Natural killer cell (primary cell): ENCODE results near the gene SLA2. TPM values are rescaled to one million over a fixed set of nuclear protein-coding genes. Genes with fewer than 3 reads are reported as not detected.

Experiments used
- ATAC-seq, 3 donors: fragments of 150-1000 bp in 2 of 3; fragments of 200-7000 bp in 1 of 3; cut with Tn5 transposase; 1 replicate in 1 of 3; 2 replicates in 2 of 3; pipeline ENCODE4 v1.10.0; 2021; ENCODE audit warnings: mild to moderate bottlenecking in 2 of 3, moderate library complexity in 2 of 3
- DNase-seq, 2 donors: peaks; one replicate each; pipeline versions ENCODE4 v3.0.0 to v3.0.0-alpha.2; 2013 to 2021; ENCODE audit warnings: mixed read lengths in 1 of 2
- H3K27ac ChIP-seq: one replicate; pipeline ENCODE4 v1.5.1; 2013; ENCODE audit warnings: mild to moderate bottlenecking, low read length
- H3K27me3 ChIP-seq: one replicate; pipeline ENCODE4 v1.6.1; 2013; ENCODE audit warnings: low read length; ENCODE audit not compliant: control insufficient read depth, insufficient read depth
- H3K36me3 ChIP-seq: one replicate; pipeline ENCODE4 v1.6.1; 2013; ENCODE audit warnings: low read length; ENCODE audit not compliant: control insufficient read depth, insufficient read depth
- H3K4me1 ChIP-seq: one replicate; pipeline ENCODE4 v1.6.1; 2013; ENCODE audit warnings: low read length; ENCODE audit not compliant: control insufficient read depth, insufficient read depth
- H3K4me3 ChIP-seq: one replicate; pipeline ENCODE4 v1.5.1; 2013; ENCODE audit warnings: low read length
- H3K9me3 ChIP-seq: one replicate; pipeline ENCODE4 v1.6.1; 2013; ENCODE audit warnings: low read length; ENCODE audit not compliant: control insufficient read depth, insufficient read depth
- H3K27ac Mint-ChIP-seq, 2 donors: one replicate each; pipeline ENCODE4 v1.8.0; 2022; ENCODE audit warnings: mild to moderate bottlenecking in 2 of 2, mixed read lengths in 2 of 2, moderate library complexity in 1 of 2
- H3K27me3 Mint-ChIP-seq, 2 donors: one replicate each; pipeline ENCODE4 v1.8.0; 2022; ENCODE audit warnings: low read depth in 2 of 2, mixed read lengths in 2 of 2
- H3K36me3 Mint-ChIP-seq: one replicate; pipeline ENCODE4 v1.8.0; 2022; ENCODE audit warnings: mixed read lengths
- H3K4me1 Mint-ChIP-seq, 2 donors: one replicate each; pipeline ENCODE4 v1.8.0; 2022; ENCODE audit warnings: mixed read lengths in 2 of 2
- H3K4me3 Mint-ChIP-seq: one replicate; pipeline ENCODE4 v1.8.0; 2022; ENCODE audit warnings: mild to moderate bottlenecking, moderate library complexity, mixed read lengths
- H3K9me3 Mint-ChIP-seq, 2 donors: one replicate each; pipeline ENCODE4 v1.8.0; 2022; ENCODE audit warnings: mixed read lengths in 2 of 2
- WGBS: methylation state at CpG from one replicate; pipeline ENCODE4 v1.1.7; 2013; ENCODE audit warnings: missing lambda C conversion rate; ENCODE audit not compliant: insufficient coverage; 5-methylcytosine and 5-hydroxymethylcytosine counted together
- intact Hi-C: fragments of 100-400 bp; cut with micrococcal nuclease; formaldehyde crosslinking; loops from one replicate; pipeline ENCODE4 v1.14.2; 2022
- total RNA-seq, 4 donors: library from RNA; stranded (reverse); fragments of 120-200 nt in 1 of 4; gene quantifications; one replicate each; pipeline versions ENCODE4 v1.2.3 to v1.2.4, GENCODE V29; 2013 to 2022
- TF ChIP-seq, protein P1 (sequence below): fragments of 200-600 bp; IDR thresholded peaks from one replicate; pipeline ENCODE4 v1.8.0; 2022; ENCODE audit warnings: antibody characterized with exemption

The SLA2 gene
- total RNA-seq, 3 donors from 2014 or later (not counting 1 experiment from before 2014, with no cell fraction given) = 77.0 to 116 (median 90.3) TPM

DNA sequence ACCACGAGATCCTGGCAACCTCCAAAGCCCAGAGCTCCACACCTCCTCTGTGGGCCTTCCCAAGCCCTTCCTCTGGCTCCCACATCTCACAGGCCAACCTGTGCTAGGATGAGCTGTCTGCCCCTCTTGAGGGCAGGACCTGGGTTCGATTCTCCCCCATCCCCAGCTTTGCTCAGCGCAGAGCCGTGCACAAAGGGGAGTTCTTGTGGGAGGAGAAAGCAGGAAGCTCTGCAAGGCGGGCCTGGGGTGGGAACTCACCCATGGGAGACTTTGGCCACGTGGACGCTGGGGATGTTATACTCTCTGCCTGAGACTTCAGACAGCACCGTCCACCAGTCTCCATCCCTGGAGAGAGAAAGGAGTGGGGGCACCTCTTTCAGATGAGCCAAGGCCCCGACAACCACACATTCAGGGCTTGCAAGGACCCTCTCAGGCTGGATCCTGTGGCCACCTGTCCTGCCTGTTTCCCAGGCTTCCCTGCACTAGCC lies 12.7 kb downstream of the SLA2 start:
- no peaks in the 10 kb centered on the region for H3K36me3 Mint-ChIP-seq
- H3K4me1 ChIP-seq = peaks cover 29% of the 10 kb centered on the region
- peaks cover 22 to 35% of the 10 kb centered on the region in 2 donors for H3K4me1 Mint-ChIP-seq
- H3K4me3 Mint-ChIP-seq = no peak overlapping the region
- H3K27me3 ChIP-seq = no peaks in the 10 kb centered on the region
- peak overlapping the region; percentile 93 to 95 for H3K27ac Mint-ChIP-seq
- 96% methylated on average over 7 of the region's 9 CpGs for WGBS
- ATAC-seq (no peak), DNase-seq (no peak)
- H3K27ac ChIP-seq = no peak overlapping the region
- TF ChIP-seq, protein P1, sequence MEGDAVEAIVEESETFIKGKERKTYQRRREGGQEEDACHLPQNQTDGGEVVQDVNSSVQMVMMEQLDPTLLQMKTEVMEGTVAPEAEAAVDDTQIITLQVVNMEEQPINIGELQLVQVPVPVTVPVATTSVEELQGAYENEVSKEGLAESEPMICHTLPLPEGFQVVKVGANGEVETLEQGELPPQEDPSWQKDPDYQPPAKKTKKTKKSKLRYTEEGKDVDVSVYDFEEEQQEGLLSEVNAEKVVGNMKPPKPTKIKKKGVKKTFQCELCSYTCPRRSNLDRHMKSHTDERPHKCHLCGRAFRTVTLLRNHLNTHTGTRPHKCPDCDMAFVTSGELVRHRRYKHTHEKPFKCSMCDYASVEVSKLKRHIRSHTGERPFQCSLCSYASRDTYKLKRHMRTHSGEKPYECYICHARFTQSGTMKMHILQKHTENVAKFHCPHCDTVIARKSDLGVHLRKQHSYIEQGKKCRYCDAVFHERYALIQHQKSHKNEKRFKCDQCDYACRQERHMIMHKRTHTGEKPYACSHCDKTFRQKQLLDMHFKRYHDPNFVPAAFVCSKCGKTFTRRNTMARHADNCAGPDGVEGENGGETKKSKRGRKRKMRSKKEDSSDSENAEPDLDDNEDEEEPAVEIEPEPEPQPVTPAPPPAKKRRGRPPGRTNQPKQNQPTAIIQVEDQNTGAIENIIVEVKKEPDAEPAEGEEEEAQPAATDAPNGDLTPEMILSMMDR = no peak
- H3K27me3 Mint-ChIP-seq = no peaks in the 10 kb centered on the region
- peaks cover 57% of the 10 kb centered on the region for H3K36me3 ChIP-seq
- H3K4me3 ChIP-seq = no peak overlapping the region
- no peaks in the 10 kb centered on the region for H3K9me3 Mint-ChIP-seq
- intact Hi-C loops = no loop called here
- no peaks in the 10 kb centered on the region for H3K9me3 ChIP-seq

- Histone ChIP-seq H3K27me3 (no peaks in the 10 kb centered on the region), H3K4me3 (no peak overlapping the region), H3K36me3 (peaks cover 59% of the 10 kb centered on the region), H3K27ac (no peak overlapping the region), H3K4me1 (peaks cover 35% of the 10 kb centered on the region), H3K9me3 (no peaks in the 10 kb centered on the region)
- Mint-ChIP-seq H3K4me1 (peaks cover 28 to 41% of the 10 kb centered on the region in 2 donors), H3K27me3 (no peaks in the 10 kb centered on the region), H3K27ac (peak overlapping the region; percentile 93 to 95), H3K36me3 (no peaks in the 10 kb centered on the region), H3K9me3 (no peaks in the 10 kb centered on the region), H3K4me3 (no peak overlapping the region)
- DNase-seq = no peak
- 93% methylated on average over 14 of the region's 14 CpGs for WGBS
- TF ChIP-seq, protein P1 = no peak
- no peak for ATAC-seq
- intact Hi-C loops = no loop called here
Measured at GRCh38 chr20:36632487-36633284, 13.3 kb downstream of the SLA2 start.

DNA sequence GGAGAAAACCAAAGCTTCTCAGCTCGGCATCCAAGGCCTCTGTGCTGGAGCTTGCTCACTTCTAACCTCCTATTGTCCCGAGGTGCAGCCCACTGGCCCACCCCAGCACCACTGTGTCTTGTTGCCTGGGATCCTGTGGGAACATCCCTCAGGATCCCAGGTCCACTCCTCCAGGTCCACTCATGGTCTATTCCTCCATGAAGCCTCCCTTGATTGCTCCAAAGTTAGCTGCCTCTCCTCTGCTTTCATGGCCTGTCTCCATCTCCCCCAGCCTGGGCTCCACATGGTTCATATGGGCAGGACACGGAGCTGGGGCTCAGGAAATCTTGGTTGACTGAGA lies 13.9 kb downstream of the SLA2 start:
- Histone ChIP-seq H3K9me3 (no peaks in the 10 kb centered on the region), H3K4me3 (no peak overlapping the region), H3K27ac (no peak overlapping the region), H3K27me3 (no peaks in the 10 kb centered on the region), H3K4me1 (peaks cover 41% of the 10 kb centered on the region), H3K36me3 (peaks cover 60% of the 10 kb centered on the region)
- no peaks in the 10 kb centered on the region for H3K27me3 Mint-ChIP-seq
- ATAC-seq = no peak
- WGBS = 91% methylated on average over 3 of the region's 3 CpGs
- peak overlapping the region; percentile 93 to 95 for H3K27ac Mint-ChIP-seq
- DNase-seq = no peak
- no peak overlapping the region for H3K4me3 Mint-ChIP-seq
- H3K4me1 Mint-ChIP-seq = peaks cover 34 to 47% of the 10 kb centered on the region in 2 donors
- intact Hi-C loops = no loop called here
- TF ChIP-seq, protein P1 = no peak
- H3K36me3 Mint-ChIP-seq = no peaks in the 10 kb centered on the region
- H3K9me3 Mint-ChIP-seq = no peaks in the 10 kb centered on the region
